ENCODE results near the gene RAB11FIP3.
"Not testable (repeated sequence)": the region's sequence is repeated elsewhere in the genome, so short reads cannot be mapped to it uniquely, and the experiment has no call there.

The RAB11FIP3 gene

DNA sequence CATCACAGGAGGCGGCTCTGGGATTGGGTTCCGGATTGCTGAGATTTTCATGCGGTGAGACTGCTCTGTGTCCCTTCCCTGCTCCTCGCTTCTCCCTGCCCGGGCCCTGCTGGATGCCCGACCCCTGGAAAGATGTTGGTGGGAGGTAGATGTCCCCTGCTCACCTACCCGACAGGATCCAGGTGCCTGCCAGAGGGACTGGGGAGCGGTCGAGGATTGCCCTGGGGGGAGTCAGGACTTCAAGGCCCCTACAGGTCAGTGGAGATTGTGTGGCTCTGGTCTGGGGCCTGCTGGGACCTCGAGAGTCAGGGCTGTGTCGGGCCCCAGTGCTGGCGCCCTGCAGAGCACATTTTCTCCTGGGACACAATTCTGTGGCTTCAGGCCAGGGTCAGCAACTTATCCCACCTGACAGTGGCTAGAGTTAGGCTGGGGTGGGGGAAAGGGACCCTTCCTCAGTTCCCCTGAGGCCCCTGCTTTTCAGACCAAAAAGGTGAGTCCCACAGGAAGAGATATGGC lies 20.4 kb upstream of the RAB11FIP3 start:
- TF ChIP-seq, protein P1, sequence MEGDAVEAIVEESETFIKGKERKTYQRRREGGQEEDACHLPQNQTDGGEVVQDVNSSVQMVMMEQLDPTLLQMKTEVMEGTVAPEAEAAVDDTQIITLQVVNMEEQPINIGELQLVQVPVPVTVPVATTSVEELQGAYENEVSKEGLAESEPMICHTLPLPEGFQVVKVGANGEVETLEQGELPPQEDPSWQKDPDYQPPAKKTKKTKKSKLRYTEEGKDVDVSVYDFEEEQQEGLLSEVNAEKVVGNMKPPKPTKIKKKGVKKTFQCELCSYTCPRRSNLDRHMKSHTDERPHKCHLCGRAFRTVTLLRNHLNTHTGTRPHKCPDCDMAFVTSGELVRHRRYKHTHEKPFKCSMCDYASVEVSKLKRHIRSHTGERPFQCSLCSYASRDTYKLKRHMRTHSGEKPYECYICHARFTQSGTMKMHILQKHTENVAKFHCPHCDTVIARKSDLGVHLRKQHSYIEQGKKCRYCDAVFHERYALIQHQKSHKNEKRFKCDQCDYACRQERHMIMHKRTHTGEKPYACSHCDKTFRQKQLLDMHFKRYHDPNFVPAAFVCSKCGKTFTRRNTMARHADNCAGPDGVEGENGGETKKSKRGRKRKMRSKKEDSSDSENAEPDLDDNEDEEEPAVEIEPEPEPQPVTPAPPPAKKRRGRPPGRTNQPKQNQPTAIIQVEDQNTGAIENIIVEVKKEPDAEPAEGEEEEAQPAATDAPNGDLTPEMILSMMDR (conservative IDR thresholded peaks at IDR 0.05): no peak
- no peak overlapping the region for H3K27ac ChIP-seq

DNA sequence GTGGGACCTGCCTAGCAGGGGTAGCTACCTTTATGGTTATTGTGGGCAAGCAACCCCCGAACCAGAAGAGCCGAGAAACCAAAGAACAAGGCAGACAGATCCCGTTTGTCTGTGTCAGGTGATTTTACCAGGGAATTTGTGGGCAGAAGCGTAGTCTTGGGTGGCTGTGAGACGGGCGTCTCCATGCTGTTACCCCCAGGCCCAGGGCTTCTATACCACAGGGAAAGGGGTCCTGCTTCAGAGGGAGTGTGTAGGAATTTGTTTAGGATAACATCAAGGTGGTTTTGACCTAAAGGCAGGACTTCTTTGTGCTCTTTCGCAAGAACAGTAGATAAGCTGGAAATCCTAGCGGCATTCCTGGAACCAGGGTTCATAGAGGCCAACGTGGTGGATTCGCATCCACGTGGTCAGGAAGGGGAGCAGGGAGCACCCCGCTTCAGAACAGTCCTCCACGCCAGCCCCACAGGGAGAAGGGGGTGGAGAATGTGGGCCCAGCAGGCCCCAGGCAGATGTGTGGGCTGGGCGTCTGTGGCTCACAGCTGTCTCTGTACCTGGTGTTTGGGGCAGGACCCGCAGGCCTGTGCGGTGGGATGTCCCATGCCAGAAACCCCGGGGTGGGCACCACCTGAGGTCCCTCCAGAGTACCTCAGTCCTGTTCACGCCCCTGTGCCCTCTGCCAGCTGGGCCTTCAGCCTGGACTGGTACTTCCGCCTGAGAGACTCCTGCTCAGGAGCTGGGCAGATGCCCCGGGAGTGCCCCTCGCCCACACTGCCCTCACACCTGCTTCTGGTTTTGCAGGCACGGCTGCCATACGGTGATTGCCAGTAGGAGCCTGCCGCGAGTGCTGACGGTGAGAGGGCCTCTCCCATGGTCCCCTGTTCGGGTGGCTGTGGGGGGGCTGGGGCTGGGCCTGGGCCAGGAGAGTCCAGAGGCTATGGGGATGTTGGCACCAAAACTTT lies 19.6 kb upstream of the RAB11FIP3 start:
- TF ChIP-seq, protein P1 (conservative IDR thresholded peaks at IDR 0.05): no peak

DNA sequence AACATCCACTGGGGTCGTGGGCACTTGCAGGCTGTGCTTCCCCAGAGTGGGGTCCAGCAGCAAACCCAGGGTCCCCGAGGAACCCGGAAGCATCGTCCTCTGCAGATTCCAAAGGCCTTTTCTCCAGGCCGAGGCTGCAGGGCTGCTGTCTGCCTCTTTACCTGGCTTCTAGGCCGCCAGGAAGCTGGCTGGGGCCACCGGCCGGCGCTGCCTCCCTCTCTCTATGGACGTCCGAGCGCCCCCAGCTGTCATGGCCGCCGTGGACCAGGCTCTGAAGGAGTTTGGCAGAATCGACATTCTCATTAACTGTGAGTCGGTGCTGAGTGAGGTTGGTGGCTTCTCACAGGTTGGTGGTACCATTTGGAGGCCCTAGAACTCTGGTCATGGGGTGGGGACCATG lies 18.2 kb upstream of the RAB11FIP3 start:
- TF ChIP-seq, protein P1 (conservative IDR thresholded peaks at IDR 0.05): no peak
- H3K27ac ChIP-seq: no peak overlapping the region

More for the DNA sequence above, 19.6 kb upstream of the RAB11FIP3 start:
- H3K27ac ChIP-seq: no peak overlapping the region

DNA sequence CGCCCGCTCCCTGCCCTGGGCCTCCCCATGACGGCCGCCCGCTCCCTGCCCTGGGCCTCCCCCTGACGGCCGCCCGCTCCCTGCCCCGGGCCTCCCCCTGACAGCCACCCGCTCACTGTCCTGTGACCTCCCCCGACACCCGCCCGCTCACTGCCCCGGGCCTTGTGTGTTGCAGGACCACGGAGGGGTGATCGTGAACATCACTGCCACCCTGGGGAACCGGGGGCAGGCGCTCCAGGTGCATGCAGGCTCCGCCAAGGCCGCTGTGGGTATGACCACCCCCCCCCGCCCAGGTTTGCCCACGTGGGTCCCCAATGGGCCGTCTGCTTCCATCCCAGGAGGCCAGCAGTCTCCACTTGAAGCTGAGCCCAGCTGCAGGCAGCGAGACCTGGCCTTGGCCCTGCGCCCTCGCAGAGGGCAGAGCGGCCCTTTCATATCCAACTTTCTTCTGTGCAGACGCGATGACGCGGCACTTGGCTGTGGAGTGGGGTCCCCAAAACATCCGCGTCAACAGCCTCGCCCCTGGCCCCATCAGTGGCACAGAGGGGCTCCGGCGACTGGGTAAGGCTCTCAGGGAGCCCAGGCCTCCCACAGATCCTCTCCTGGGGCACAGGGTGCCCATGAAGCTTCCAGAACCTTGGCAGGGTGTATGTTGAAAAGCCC lies 14.8 kb upstream of the RAB11FIP3 start:
- H3K27ac ChIP-seq: no peak overlapping the region

DNA sequence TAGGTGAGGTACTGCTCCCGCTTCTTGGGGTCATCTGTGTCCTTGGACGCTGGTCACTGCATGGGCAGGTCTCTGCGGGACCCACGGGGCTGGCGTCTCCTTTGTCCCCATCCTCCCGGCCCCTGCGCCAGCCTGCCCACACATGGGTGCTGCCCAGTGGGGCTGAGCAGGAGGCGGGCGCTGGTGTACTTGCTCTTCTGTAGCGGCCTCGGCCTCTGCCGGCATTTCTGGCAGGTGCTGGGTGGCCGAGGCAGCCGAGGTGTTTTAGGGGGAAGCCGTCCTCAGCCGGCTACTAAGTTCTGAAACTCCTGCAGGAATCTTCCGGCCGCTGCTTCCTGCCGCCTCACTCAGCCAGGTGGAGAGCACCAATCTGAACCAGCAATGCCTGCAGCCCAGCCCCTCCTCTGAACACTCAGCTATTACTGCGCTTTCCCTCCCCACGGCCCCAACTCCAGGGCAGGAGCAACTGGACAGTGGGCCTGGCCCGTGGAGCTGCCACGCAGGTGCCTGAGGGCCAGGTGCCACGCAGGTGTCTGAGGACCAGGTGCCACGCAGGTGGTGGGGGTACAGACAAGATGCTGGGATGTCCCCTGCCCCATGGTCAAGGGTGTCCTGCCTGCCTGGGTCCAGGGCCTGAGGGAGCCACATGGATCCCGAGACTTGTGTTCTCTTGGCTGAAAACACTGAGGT lies 13.7 kb upstream of the RAB11FIP3 start:
- TF ChIP-seq, protein P1 (conservative IDR thresholded peaks at IDR 0.05): no peak
- no peak overlapping the region for H3K27ac ChIP-seq

More for the DNA sequence above, 14.8 kb upstream of the RAB11FIP3 start:
- TF ChIP-seq, protein P1 (conservative IDR thresholded peaks at IDR 0.05): no peak

DNA sequence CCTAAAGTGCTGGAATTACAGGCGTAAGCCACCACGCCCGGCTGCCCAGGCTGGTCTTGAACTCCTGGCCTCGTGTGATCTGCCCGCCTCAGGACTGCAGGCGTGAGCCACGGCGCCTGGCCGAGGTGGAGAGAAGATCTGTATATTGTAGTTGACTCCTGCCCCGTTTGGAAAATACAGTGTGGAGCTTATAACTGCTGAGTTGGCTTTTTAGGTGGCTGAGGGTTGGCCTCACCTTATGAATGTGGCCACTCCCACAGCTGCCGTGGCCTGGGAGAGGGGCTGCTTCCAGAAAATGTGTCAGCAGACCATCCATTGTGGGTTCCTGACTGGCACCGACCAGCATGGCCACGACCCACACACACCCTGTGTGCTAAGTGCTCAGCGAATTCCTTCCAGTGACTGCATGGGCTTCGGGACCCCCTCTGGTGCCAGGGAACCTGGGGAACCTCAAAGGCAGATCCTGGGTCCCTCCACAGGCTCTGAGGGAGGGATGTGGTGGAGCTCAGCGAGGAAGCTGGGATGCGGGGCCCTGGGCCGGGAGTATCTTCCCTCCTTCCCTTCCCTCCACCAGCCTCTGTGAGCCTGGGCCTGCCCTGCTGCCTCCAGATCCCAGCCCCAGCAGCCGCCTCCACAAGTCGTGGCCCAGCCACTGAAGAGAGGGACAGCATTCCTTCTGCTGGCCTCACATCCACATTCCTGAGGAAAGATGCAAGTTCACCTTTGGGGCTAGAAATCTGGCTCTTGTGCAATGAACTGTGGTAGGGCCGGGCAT lies 10.9 kb upstream of the RAB11FIP3 start:
- TF ChIP-seq, protein P1 (conservative IDR thresholded peaks at IDR 0.05): no peak
- no peak overlapping the region for H3K27ac ChIP-seq

DNA sequence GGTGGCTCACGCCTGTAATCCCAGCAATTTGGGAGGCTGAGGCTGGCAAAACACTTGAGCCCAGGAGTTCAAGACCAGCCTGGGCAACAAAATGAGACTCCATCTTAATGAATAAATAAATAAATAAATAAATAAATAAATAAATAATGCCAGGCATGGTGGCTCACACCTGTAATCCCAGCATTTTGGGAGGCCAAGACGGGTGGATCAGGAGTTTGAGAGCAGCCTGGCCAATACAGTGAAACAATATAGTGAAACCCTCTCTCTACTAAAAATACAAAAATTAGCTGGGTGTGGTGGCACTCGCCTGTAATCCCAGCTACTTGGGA lies 10.3 kb upstream of the RAB11FIP3 start:
- not testable (repeated sequence) for H3K27ac ChIP-seq

DNA sequence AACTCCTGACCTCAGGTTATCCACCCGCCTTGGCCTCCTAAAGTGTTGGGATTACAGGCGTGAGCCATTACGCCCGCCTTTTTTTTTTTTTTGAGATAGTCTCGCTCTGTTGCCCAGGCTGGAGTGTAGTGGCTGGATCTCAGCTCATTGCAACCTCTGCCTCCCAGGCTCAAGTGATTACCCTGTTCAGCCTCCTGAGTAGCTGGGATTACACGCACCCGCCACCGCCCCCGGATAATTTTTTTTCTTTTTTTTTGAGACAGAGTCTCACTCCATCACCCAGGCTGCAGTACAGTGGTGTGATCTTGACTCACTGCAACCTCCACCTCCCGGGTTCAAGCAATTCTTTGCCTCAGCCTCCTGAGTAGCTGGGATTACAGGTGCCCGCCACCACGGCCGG lies 3.3 kb upstream of the RAB11FIP3 start:
- not testable (repeated sequence) for H3K27ac ChIP-seq

All from VCaP (cell line).